K562 (cell line): ENCODE measurements around the gene RRAD. TPM values are rescaled to one million over a fixed set of nuclear protein-coding genes. Genes with fewer than 3 reads are reported as not detected.

Source experiments
- ATF7 ChIP-seq: fragments of 450-650 bp; IDR thresholded peaks from 2 replicates; pipeline ENCODE4 v1.7.1; 2014; ENCODE audit warnings: mild to moderate bottlenecking, moderate library complexity
- CCNT2 ChIP-seq: IDR thresholded peaks from 2 replicates; pipeline ENCODE4 v1.6.1; 2011; ENCODE audit warnings: borderline replicate concordance, low read depth, mild to moderate bottlenecking, moderate library complexity, mixed read lengths, low read length; ENCODE audit not compliant: insufficient read length; ENCODE audit errors: extremely low read depth
- CHD4 ChIP-seq: fragments of 200-600 bp; sonication (generic); IDR thresholded peaks from 3 replicates; pipeline ENCODE4 v1.6.1; 2012; ENCODE audit warnings: low read depth, mild to moderate bottlenecking, mixed read lengths, low read length, inconsistent platforms; ENCODE audit not compliant: insufficient read depth, insufficient replicate concordance, poor library complexity, severe bottlenecking
- CXXC5 ChIP-seq: fragments of 250-450 bp; sonication (Bioruptor Pico); IDR thresholded peaks from 2 replicates; pipeline ENCODE4 v1.8.0; 2022; ENCODE audit warnings: inconsistent platforms, mild to moderate bottlenecking, moderate library complexity
- DACH1 ChIP-seq: fragments of 450-650 bp; IDR thresholded peaks from 2 replicates; pipeline ENCODE4 v1.6.1; 2018; ENCODE audit not compliant: partially characterized antibody
- EHMT2 ChIP-seq: fragments of 450-650 bp; IDR thresholded peaks from 2 replicates; pipeline ENCODE4 v1.6.1; 2018; ENCODE audit warnings: antibody characterized with exemption
- ESRRB ChIP-seq: fragments of 250-450 bp; sonication (Bioruptor Pico); IDR thresholded peaks from 2 replicates; pipeline ENCODE4 v1.5.0; 2020; ENCODE audit warnings: mild to moderate bottlenecking, moderate library complexity, borderline replicate concordance
- HDGF ChIP-seq: fragments of 450-650 bp; IDR thresholded peaks from 2 replicates; pipeline ENCODE4 v1.6.1; 2016
- HOXB6 ChIP-seq: fragments of 250-450 bp; sonication (Bioruptor Pico); IDR thresholded peaks from 2 replicates; pipeline ENCODE4 v1.5.1; 2022; ENCODE audit warnings: mild to moderate bottlenecking, borderline replicate concordance
- ILK ChIP-seq: fragments of 450-650 bp; IDR thresholded peaks from 2 replicates; pipeline ENCODE4 v1.6.1; 2016; ENCODE audit warnings: missing genetic modification characterization, low read depth, mild to moderate bottlenecking, missing compliant biosample characterization, moderate library complexity, borderline replicate concordance
- JUN ChIP-seq, 2 experiments: sonication (generic) in 1 of 2; formaldehyde crosslinking in 1 of 2; IDR thresholded peaks; 2 replicates each; pipeline versions ENCODE4 v1.6.1 to v1.8.0; 2012 to 2022; ENCODE audit warnings: borderline replicate concordance in 2 of 2, mild to moderate bottlenecking in 2 of 2, improper control_type of control experiment in 1 of 2, low read depth in 1 of 2, low read length in 1 of 2, missing genetic modification reagents in 1 of 2
- LCOR ChIP-seq: sonication (generic); formaldehyde crosslinking; IDR thresholded peaks from 2 replicates; pipeline ENCODE4 v1.8.0; 2022; ENCODE audit warnings: mild to moderate bottlenecking, missing genetic modification reagents
- MEIS2 ChIP-seq: fragments of 450-650 bp; IDR thresholded peaks from 2 replicates; pipeline ENCODE4 v1.6.1; 2014; ENCODE audit warnings: mild to moderate bottlenecking; ENCODE audit not compliant: partially characterized antibody
- NFE2 ChIP-seq: IDR thresholded peaks from 2 replicates; pipeline ENCODE4 v1.6.1; 2014; ENCODE audit warnings: antibody characterized with exemption, low read depth
- POLR2B ChIP-seq: fragments of 450-650 bp; IDR thresholded peaks from 2 replicates; pipeline ENCODE4 v1.6.1; 2018; ENCODE audit warnings: low read depth; ENCODE audit not compliant: partially characterized antibody
- RUNX1 ChIP-seq: sonication (generic); IDR thresholded peaks from 2 replicates; pipeline ENCODE4 v1.6.1; 2016; ENCODE audit warnings: antibody characterized with exemption, low read depth
- SMARCA5 ChIP-seq: fragments of 450-650 bp; IDR thresholded peaks from 2 replicates; pipeline ENCODE4 v1.6.1; 2016
- SPI1 ChIP-seq: IDR thresholded peaks from 2 replicates; pipeline ENCODE4 v1.6.1; 2011; ENCODE audit warnings: low read depth, low read length, control low read depth, borderline replicate concordance
- SRSF3 ChIP-seq: fragments of 200-400 bp; formaldehyde crosslinking; IDR thresholded peaks from 2 replicates; pipeline ENCODE4 v1.6.1; 2016; ENCODE audit warnings: mild to moderate bottlenecking, low read length, moderate library complexity; ENCODE audit not compliant: insufficient read depth
- STAG1 ChIP-seq: sonication (generic); formaldehyde crosslinking; IDR thresholded peaks from 2 replicates; pipeline ENCODE4 v1.5.0; 2020; ENCODE audit warnings: missing genetic modification reagents, borderline replicate concordance
- TAF9B ChIP-seq: fragments of 450-650 bp; IDR thresholded peaks from 2 replicates; pipeline ENCODE4 v1.6.1; 2018; ENCODE audit warnings: mild to moderate bottlenecking; ENCODE audit not compliant: partially characterized antibody
- TRIM24 ChIP-seq, 2 experiments: fragments of 450-650 bp; IDR thresholded peaks; 2 replicates each; pipeline ENCODE4 v1.6.1; 2016
- ZNF239 ChIP-seq: fragments of 250-450 bp; sonication (Bioruptor Pico); IDR thresholded peaks from 2 replicates; pipeline ENCODE4 v1.4.0; 2020; ENCODE audit warnings: mild to moderate bottlenecking
- ZNF354B ChIP-seq: fragments of 250-450 bp; sonication (Bioruptor Pico); IDR thresholded peaks from 2 replicates; pipeline ENCODE4 v1.4.0; 2020
- ZNF57 ChIP-seq: fragments of 450-650 bp; formaldehyde crosslinking; IDR thresholded peaks from 2 replicates; pipeline ENCODE4 v1.4.0; 2020; ENCODE audit warnings: mild to moderate bottlenecking, moderate library complexity
- ZNF583 ChIP-seq: fragments of 250-450 bp; sonication (Bioruptor Pico); IDR thresholded peaks from 2 replicates; pipeline ENCODE4 v1.4.0; 2020
- polyA plus RNA-seq, 8 experiments: library from polyadenylated mRNA; depleted of rRNA in 4 of 8; stranded (reverse) in 5 of 8; unstranded in 3 of 8; fragments of >200 nt; fragmentation: Nextera tagmentation in 2 of 8; fragmentation: Illumina TruSeq in 1 of 8; extraction: Ambion mirVana in 2 of 8; extraction: Trizol in 1 of 8; gene quantifications; 2 replicates each; pipeline versions ENCODE4 v1.2.1 to v1.2.3, GENCODE V29; 2011 to 2014; ENCODE audit warnings: inconsistent platforms in 1 of 8, missing spikeins in 1 of 8
- total RNA-seq, 7 experiments: library from RNA; depleted of rRNA in 6 of 7; stranded (reverse); fragments of >200 nt in 6 of 7; fragmentation: Illumina TruSeq in 2 of 7; extraction: Trizol in 2 of 7; gene quantifications; 2 replicates each; pipeline versions ENCODE4 v1.2.1 to v1.2.3, GENCODE V29; 2011 to 2021; ENCODE audit warnings: low replicate concordance in 1 of 7
- TF ChIP-seq, protein P1 (sequence below): fragments of 250-450 bp; sonication (Bioruptor Pico); IDR thresholded peaks from 2 replicates; pipeline ENCODE4 v1.8.0; 2021; ENCODE audit warnings: moderate library complexity, mild to moderate bottlenecking, inconsistent platforms
- TF ChIP-seq, protein P2 (sequence below): fragments of 200-800 bp; sonication (Bioruptor generic); IDR thresholded peaks from 2 replicates; pipeline ENCODE4 v1.6.1; 2017; ENCODE audit warnings: missing genetic modification characterization, missing compliant biosample characterization

Gene RRAD
- total and polyA plus RNA-seq, 9 of the 15 experiments (the other 6 are each of a cell fraction or from before 2014, with no cell fraction given) = 0.09 to 0.20 (median 0.13) TPM; not detected in 5

DNA sequence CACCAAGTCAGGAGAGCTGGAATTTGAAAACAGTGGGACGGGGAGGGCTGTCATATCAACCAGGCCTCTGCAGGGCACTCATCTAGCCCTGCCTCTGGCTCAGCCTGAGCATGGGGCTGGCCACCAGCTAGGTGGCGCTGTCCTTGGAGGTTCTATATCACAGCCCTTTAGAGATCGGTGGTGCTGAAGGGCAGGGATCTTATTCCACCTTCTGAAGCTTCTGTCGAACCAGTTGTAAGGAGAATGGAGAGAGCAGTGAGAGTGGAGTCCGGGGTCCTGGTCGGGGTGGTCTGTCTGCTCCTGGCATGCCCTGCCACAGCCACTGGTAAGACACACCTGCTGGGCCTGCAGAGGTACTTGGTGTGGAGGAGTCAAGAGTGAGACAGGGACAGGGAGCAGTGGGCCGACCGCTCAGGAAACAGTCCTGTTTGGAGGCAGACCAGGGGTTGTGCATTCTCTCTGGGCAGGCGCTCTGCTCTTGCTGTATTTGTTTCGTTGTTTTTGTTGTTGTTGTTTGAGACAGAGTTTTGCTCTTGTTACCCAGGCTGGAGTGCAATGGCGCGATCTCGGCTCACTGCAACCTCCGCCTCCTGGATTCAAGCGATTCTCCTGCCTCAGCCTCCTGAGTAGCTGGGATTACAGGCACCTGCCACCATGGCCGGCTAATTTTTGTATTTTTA lies 35.9 kb upstream of the RRAD start, which contains the start of gene CES3 (continued):
- TF ChIP-seq ZNF57 (CRISPR knock-in tag) = no peak
- no peak for TF ChIP-seq SRSF3
- no peak for TF ChIP-seq LCOR (CRISPR knock-in tag)
- TF ChIP-seq TRIM24 (IDR thresholded peaks at IDR 0.05) = no peak; a peak in 1 of 4 replicates
- no peak for TF ChIP-seq HOXB6 (CRISPR knock-in tag)
- no peak for TF ChIP-seq DACH1
- no peak for TF ChIP-seq NFE2
- TF ChIP-seq CHD4 = no peak
- TF ChIP-seq SPI1 = no peak
- no peak for TF ChIP-seq ZNF239
- TF ChIP-seq CXXC5 (CRISPR knock-in tag) = no peak
- TF ChIP-seq, protein P1, sequence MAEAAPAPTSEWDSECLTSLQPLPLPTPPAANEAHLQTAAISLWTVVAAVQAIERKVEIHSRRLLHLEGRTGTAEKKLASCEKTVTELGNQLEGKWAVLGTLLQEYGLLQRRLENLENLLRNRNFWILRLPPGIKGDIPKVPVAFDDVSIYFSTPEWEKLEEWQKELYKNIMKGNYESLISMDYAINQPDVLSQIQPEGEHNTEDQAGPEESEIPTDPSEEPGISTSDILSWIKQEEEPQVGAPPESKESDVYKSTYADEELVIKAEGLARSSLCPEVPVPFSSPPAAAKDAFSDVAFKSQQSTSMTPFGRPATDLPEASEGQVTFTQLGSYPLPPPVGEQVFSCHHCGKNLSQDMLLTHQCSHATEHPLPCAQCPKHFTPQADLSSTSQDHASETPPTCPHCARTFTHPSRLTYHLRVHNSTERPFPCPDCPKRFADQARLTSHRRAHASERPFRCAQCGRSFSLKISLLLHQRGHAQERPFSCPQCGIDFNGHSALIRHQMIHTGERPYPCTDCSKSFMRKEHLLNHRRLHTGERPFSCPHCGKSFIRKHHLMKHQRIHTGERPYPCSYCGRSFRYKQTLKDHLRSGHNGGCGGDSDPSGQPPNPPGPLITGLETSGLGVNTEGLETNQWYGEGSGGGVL (CRISPR knock-in tag) = no peak
- no peak; the same call in 1 of the 2 replicates for TF ChIP-seq STAG1 (CRISPR knock-in tag)
- TF ChIP-seq HDGF = peak; percentile 82; the same call in 1 of the 2 replicates
- TF ChIP-seq ESRRB = no peak
- TF ChIP-seq, protein P2, sequence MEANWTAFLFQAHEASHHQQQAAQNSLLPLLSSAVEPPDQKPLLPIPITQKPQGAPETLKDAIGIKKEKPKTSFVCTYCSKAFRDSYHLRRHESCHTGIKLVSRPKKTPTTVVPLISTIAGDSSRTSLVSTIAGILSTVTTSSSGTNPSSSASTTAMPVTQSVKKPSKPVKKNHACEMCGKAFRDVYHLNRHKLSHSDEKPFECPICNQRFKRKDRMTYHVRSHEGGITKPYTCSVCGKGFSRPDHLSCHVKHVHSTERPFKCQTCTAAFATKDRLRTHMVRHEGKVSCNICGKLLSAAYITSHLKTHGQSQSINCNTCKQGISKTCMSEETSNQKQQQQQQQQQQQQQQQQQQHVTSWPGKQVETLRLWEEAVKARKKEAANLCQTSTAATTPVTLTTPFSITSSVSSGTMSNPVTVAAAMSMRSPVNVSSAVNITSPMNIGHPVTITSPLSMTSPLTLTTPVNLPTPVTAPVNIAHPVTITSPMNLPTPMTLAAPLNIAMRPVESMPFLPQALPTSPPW (CRISPR knock-in tag) = no peak
- TF ChIP-seq TAF9B = no peak
- TF ChIP-seq MEIS2 = peak; percentile 7
- no peak for TF ChIP-seq ZNF354B (CRISPR knock-in tag)
- TF ChIP-seq ILK (tag) = no peak
- no peak for TF ChIP-seq SMARCA5
- TF ChIP-seq ZNF583 (CRISPR knock-in tag) = no peak
- TF ChIP-seq POLR2B = peak; percentile 19
- no peak for TF ChIP-seq CCNT2
- no peak for TF ChIP-seq EHMT2
- no peak for TF ChIP-seq JUN (IDR thresholded peaks at IDR 0.05; ENCODE audit: borderline replicate concordance, low read depth, low read length)
- no peak for TF ChIP-seq JUN (CRISPR knock-in tag; IDR thresholded peaks at IDR 0.05; ENCODE audit: borderline replicate concordance)
- TF ChIP-seq RUNX1 = no peak
- TF ChIP-seq ATF7 = peak; percentile 31; the same call in 1 of the 2 replicates
